ENCODE measurements around the gene PIP4K2A. TPM values are rescaled to one million over a fixed set of nuclear protein-coding genes. Genes with fewer than 3 reads are reported as not detected.

PIP4K2A gene
- total RNA-seq, 8 experiments from 2014 or later: 16.2 to 39.4 (median 32.4) TPM

DNA sequence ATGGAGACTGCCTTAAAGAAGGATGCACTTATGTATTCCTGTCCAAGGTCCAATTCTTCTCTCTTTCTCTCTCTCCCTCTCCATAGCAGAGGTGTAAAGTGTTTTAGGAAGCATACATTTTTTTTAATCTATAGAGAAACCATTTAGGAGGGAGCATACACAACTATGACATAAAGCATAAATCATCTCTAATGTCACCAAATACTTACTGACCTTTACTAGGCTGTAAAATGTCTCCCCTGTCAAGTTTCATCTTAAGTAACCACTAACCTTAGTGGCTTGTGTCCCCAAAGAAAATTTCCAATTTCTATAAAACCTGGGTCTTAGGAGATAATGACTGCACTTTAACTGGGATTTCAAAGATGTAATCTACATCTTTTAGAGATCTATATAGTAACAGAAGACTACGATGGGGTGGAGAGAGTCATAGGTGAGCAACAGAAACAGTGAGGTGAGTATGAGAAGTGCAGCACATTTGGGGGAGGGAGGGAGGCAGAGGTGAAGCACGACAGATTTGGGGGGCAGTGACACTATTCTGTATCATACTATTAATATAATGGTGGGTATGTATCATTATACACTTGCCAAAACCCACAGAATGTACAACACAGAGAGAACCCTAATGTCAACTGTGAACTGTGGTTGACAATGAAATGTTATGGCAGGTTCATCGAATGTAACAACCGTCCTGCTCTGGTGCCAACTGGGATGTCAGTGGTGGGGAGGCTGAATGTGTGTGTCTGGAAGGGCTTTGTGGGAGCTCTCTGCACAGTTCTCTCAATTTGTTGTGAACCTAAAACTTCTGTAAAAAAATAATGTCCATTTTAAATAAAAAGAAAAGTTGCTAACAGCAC lies 79.5 kb downstream of the PIP4K2A start:
- H3K27ac ChIP-seq: no peak overlapping the region
- in situ Hi-C loops (cut with MboI; ENCODE audit: low pct_unique_long_range_greater_than_20kb in 2 of 9, low sequenced_read_pairs in 9 of 9, unreplicated experiment in 9 of 9): no loop called here
- H3K4me1 ChIP-seq (replicated peaks in 1 of 2): peaks cover 0 to 3% of the 10 kb centered on the region in 2 donors
- WGBS, 10 experiments: 43 to 100% (median 100%) methylated on average over 1 to 4 of the region's 4 CpGs
- ATAC-seq (replicated peaks in 6 of 8): no peak
- no peak overlapping the region for H3K4me3 ChIP-seq

DNA sequence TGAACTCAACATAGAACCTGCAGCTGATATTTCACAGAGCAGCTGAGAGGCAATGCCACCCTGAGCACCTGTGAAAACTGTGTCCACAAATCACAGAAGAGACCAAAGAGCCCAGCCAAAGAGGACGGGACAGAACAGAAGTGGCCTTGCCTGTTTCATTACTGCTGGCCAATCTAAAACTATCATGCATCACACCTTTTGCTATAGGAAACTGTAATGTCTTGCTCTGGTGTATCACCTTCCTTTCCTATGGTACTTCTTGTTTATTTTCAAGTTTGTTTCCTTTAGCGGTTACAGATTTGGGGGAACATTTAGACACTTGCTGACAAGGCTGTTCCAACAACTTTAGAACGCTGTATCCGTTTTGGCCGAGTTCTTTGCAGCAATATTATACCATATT lies 80.3 kb downstream of the PIP4K2A start:
- H3K4me3 ChIP-seq: no peak overlapping the region
- WGBS, 10 experiments: 97 to 100% (median 100%) methylated on average over 1 to 5 of the region's 5 CpGs
- H3K4me1 ChIP-seq (replicated peaks in 1 of 2): no peaks in the 10 kb centered on the region
- no peak overlapping the region for H3K27ac ChIP-seq
- no peak for ATAC-seq (replicated peaks in 6 of 8)
- in situ Hi-C loops (cut with MboI; ENCODE audit: low pct_unique_long_range_greater_than_20kb in 2 of 9, low sequenced_read_pairs in 9 of 9, unreplicated experiment in 9 of 9): no loop called here

DNA sequence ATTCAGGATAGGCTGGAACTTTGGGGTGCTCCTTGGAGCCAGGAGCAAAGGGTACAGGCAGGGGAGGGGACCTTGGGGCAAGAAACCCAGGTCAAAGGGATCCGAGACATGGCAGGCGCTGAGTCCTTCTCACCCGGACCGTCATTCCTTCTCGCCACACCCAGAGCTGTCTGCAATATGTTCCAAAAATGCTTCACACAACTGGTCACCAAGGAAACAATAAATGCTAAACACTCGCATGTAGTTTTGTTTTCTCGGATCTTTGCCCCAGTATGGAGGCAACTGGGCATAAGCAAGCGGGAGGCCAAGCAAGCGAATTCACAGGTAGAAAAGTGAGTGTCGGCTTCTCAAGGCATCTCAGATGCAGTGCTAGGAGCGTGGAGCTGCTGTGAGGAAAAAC lies 80.8 kb downstream of the PIP4K2A start:
- Histone ChIP-seq H3K4me3 (no peak overlapping the region), H3K27ac (no peak overlapping the region), H3K4me1 (replicated peaks in 1 of 2) (no peaks in the 10 kb centered on the region)
- no peak for ATAC-seq (replicated peaks in 6 of 8)
- in situ Hi-C loops (cut with MboI; ENCODE audit: low pct_unique_long_range_greater_than_20kb in 2 of 9, low sequenced_read_pairs in 9 of 9, unreplicated experiment in 9 of 9): no loop called here
- 40 to 100% (median 95%) methylated on average over 1 to 7 of the region's 11 CpGs; no CpG with 5 or more reads in 2 of the 10 experiments for WGBS, 10 experiments

DNA sequence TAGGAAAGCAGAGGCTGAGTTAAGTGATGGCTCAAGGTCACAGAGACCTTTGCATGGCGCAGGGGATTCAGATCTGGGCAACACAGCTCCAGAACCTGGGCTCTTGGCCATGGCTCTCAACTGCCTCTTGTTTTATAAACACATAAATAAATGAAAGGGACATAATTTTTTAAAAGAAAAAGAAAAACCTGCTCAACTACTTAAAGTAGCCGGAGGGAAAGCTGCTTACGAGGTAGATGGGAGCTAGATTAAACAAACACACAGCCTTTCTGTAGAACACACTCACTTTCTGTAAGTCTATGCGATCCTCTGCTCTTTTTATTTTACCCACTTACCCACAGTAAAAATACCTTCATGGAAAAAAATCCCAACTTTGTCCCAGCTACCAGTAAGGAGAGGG lies 81.3 kb downstream of the PIP4K2A start:
- 75 to 100% (median 100%) methylated on average over 1 to 4 of the region's 4 CpGs; no CpG with 5 or more reads in 1 of the 10 experiments for WGBS, 10 experiments
- no peak for ATAC-seq (replicated peaks in 6 of 8)
- H3K4me1 ChIP-seq (replicated peaks in 1 of 2): no peaks in the 10 kb centered on the region
- in situ Hi-C loops (cut with MboI; ENCODE audit: low pct_unique_long_range_greater_than_20kb in 2 of 9, low sequenced_read_pairs in 9 of 9, unreplicated experiment in 9 of 9): no loop called here
- H3K4me3 ChIP-seq: no peak overlapping the region
- no peak overlapping the region for H3K27ac ChIP-seq

DNA sequence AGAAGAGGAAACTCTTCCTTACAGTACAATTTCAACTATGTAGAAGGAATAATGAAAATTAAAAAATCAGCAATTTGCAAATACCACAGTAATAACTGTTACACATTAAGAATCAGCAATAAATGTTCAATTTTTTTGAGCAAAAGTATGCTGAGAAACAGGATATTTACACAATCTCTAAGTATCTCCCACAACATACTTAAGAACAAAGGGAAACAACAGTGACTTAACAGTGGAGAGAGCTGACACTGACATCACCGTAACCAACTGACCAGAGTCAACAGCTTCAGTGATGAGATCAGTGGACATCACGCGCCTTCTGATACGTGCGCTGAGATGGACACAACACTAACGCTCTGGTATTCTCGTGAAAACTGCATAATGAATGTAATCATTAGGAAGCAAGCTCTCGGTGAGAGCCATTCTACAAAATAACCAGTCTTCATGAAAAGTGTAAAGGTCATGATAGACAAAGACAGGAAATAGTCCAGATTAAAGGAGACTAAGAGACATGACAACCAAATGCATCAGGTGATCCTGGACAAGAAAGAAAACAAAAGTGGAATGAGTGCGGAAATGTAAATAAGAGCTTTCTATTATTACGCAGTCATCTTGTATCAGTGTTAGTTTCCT lies 82.6 kb downstream of the PIP4K2A start:
- no peak overlapping the region for H3K27ac ChIP-seq
- 88 to 100% (median 98%) methylated on average over 2 to 10 of the region's 10 CpGs; no CpG with 5 or more reads in 1 of the 10 experiments for WGBS, 10 experiments
- no peak overlapping the region for H3K4me3 ChIP-seq
- in situ Hi-C loops (cut with MboI; ENCODE audit: low pct_unique_long_range_greater_than_20kb in 2 of 9, low sequenced_read_pairs in 9 of 9, unreplicated experiment in 9 of 9): no loop called here
- H3K4me1 ChIP-seq (replicated peaks in 1 of 2): peaks cover 0 to 9% of the 10 kb centered on the region in 2 donors
- peak in 5 of 8 experiments; percentile 36 to 96 (median 56) for ATAC-seq (replicated peaks in 6 of 8)

DNA sequence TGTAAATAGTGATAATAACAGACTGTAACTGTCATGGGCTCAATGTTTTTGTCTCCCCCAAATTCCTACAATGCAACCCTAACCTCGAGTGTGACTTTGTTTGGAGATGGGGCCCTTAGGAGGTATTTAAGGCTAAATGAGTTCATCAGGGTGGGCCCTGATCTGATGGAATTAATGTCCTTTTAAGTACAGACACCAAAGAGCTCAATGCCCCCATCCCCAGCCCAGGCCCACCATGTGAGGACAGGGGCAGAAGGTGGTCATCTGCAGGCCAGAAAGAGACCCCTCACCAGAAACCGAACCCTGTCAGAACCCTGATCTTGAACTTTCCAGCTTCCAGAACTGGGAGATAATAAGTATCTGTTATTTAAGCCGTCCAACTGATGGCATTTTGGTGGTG lies 83.2 kb downstream of the PIP4K2A start:
- Histone ChIP-seq H3K27ac (no peak overlapping the region), H3K4me3 (no peak overlapping the region), H3K4me1 (replicated peaks in 1 of 2) (peaks cover 0 to 15% of the 10 kb centered on the region in 2 donors)
- 92 to 100% (median 100%) methylated on average over 1 to 3 of the region's 3 CpGs; no CpG with 5 or more reads in 2 of the 10 experiments for WGBS, 10 experiments
- in situ Hi-C loops (cut with MboI; ENCODE audit: low pct_unique_long_range_greater_than_20kb in 2 of 9, low sequenced_read_pairs in 9 of 9, unreplicated experiment in 9 of 9): no loop called here
- ATAC-seq (replicated peaks in 6 of 8): no peak

DNA sequence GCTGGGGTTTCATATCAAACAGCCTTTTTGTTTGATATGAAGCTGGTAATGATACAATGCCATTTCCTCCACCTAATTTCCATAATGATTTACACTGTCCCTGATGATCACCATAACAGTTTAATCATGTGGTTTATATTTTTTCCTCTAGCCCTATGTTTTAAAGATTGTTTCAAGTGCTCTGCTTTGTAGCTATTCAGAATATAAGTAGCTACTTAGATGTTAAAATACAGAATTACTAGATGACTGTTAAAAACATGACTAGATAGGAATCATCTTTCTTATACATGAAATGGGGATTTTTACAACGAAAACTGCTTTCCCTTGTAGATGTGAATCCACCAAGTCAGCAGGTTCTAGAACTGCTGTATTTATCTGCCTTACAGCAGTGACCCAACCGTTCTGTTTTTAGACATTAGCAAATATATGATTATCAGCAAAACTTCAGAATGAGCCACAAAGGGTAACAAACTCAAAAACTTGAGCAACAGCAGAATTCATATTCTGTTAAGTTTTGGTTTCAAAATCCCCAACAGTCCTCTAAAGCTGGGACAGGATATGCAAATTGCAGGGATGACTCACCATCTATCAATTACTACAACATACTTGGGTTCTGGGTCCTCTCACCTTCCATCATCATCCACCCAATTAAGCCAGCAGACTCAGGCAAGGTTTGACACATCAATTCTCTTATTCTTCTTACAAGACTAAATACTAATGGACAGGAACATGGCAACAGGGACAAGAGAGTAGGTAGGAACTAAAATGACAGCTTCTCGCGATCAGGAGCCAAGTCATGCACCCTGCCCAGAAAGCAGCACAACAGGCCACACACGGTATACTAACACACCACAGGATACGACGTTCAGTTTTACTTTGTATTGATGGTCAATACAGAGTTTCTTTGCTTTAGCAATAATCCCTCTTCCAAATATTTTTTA lies 83.9 kb downstream of the PIP4K2A start:
- in situ Hi-C loops (cut with MboI; ENCODE audit: low pct_unique_long_range_greater_than_20kb in 2 of 9, low sequenced_read_pairs in 9 of 9, unreplicated experiment in 9 of 9): no loop called here
- ATAC-seq (replicated peaks in 6 of 8): peak; percentile 56 to 97 (median 67)
- 0 to 97% (median 84%) methylated on average over 1 to 7 of the region's 7 CpGs for WGBS, 10 experiments
- Histone ChIP-seq H3K4me1 (replicated peaks in 1 of 2) (peaks cover 0 to 20% of the 10 kb centered on the region in 2 donors), H3K27ac (no peak overlapping the region), H3K4me3 (no peak overlapping the region)

DNA sequence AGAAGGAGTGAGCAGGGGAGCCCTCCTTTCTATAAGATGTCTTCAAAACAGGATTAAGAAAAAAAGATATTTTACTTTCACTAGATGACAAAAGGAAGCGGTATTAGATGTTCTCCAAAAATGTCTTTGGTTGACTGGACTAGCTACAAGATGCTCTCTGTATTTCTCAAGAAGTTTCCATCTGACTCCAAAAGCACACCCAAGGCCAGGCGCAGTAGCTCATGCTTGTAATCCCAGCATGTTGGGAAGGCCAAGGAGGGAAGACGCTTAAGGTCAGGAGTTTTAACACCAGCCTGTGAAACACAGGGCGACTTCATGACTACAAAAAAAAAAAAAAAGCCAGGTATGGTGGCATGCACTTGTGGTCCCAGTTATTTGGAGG lies 84.5 kb downstream of the PIP4K2A start:
- H3K27ac ChIP-seq: no peak overlapping the region
- H3K4me3 ChIP-seq: no peak overlapping the region
- in situ Hi-C loops (cut with MboI; ENCODE audit: low pct_unique_long_range_greater_than_20kb in 2 of 9, low sequenced_read_pairs in 9 of 9, unreplicated experiment in 9 of 9): no loop called here
- peaks cover 0 to 22% of the 10 kb centered on the region in 2 donors for H3K4me1 ChIP-seq (replicated peaks in 1 of 2)
- 58 to 100% (median 90%) methylated on average over 1 to 4 of the region's 4 CpGs for WGBS, 10 experiments
- ATAC-seq (replicated peaks in 6 of 8): no peak

DNA sequence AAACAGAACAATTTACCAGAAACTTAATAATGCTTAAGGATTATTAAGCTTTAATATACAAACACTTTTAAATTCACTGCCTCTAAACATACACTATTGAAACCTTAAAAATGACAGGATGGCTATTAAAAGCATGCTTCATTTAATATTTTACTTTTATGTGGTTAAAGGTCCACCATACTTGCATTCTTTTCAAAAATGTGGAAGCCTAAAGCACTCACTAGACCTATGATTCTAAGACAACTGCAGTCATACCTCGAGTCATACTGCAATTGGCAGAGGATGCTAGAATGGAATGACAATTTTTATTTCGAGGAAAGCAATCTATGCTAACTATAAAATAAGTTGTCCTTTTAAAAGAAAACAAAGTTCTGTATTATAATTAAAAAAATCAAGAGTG lies 85.3 kb downstream of the PIP4K2A start:
- H3K27ac ChIP-seq: no peak overlapping the region
- H3K4me3 ChIP-seq: no peak overlapping the region
- no peak for ATAC-seq (replicated peaks in 6 of 8)
- H3K4me1 ChIP-seq (replicated peaks in 1 of 2): peaks cover 5 to 28% of the 10 kb centered on the region in 2 donors
- 29 to 100% (median 92%) methylated on average over 1 to 2 of the region's 2 CpGs for WGBS, 10 experiments
- in situ Hi-C loops (cut with MboI; ENCODE audit: low pct_unique_long_range_greater_than_20kb in 2 of 9, low sequenced_read_pairs in 9 of 9, unreplicated experiment in 9 of 9): no loop called here

DNA sequence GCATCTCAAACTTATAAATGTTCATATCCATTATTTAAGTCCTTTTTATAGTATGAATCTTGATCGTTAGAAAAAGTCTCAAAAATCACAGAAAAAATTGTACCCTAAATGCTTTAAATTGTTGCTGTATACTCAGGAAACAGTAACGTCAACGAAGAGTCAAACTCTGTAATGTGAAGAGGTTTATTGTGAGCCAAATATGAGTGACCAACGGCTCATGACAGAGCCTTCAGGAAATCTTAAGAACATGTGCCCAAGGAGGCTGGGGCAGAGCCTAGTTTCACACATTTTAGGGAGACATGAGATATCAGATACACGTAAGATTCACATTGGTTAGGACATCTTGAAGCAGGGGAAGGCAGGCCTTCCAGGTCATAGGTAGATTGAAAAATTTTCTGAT lies 86.1 kb downstream of the PIP4K2A start:
- ATAC-seq (replicated peaks in 6 of 8): no peak
- H3K27ac ChIP-seq: no peak overlapping the region
- in situ Hi-C loops (cut with MboI; ENCODE audit: low pct_unique_long_range_greater_than_20kb in 2 of 9, low sequenced_read_pairs in 9 of 9, unreplicated experiment in 9 of 9): no loop called here
- no peak overlapping the region for H3K4me3 ChIP-seq
- H3K4me1 ChIP-seq (replicated peaks in 1 of 2): peaks cover 13 to 36% of the 10 kb centered on the region in 2 donors
- 80 to 100% (median 93%) methylated on average over 1 to 5 of the region's 5 CpGs for WGBS, 10 experiments

DNA sequence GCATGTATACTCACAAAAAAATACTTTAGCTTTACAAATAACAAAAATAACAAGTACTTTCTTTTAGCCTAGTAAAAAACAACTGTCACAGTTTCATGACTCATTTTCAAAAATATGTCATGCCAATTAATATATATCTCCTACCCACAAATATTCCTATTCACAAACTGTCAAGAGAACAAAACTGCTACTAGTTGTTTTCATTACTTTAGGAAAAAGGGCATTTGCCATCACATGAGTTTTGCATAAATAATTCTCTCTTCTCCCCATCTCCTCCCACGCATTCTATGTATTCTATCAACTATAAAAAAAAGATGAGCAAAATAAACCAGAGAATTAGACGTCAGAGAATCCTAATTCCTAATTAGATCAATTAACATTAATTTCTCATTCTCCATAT lies 87.6 kb downstream of the PIP4K2A start:
- no peak overlapping the region for H3K27ac ChIP-seq
- H3K4me1 ChIP-seq (replicated peaks in 1 of 2): peaks cover 16 to 43% of the 10 kb centered on the region in 2 donors
- 10 to 89% (median 63%) methylated on average over 1 to 2 of the region's 2 CpGs; no CpG with 5 or more reads in 3 of the 10 experiments for WGBS, 10 experiments
- in situ Hi-C loops (cut with MboI; ENCODE audit: low pct_unique_long_range_greater_than_20kb in 2 of 9, low sequenced_read_pairs in 9 of 9, unreplicated experiment in 9 of 9): no loop called here
- ATAC-seq (replicated peaks in 6 of 8): no peak
- H3K4me3 ChIP-seq: no peak overlapping the region

DNA sequence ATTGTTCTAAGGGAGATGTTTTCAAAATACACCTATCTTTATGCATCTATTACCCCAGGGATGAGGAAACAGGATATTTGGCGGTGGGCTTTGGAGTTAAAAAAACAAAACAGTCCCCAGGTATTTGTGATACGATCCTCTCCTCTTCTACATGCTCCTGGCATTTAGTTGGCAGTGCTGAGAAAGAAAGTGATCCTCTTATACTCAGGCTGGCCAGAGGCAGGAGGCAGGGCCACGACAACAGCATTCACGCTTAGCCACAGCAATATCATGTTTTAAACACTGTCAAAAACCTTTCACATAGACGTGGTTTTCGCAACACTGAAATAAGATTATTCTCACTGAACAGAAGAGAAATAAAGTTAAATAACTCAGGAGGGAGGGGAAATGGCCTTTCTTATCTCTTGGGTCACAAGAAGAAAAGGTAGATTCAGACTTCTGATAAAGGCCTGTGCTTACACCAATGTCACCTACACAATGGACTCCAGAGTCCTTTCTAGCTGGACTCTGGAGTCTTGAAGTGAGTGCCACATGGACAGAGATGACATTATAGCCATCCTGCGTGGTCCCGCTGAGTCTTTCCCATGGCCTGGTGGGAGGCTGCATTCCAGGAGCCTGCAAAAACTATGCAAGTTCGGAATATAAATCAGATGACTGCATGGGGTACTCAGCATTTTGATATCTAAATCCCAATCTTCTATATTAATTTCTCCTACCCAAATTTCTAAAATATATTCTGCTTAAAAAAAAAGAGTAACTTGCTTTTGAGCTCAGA lies 88.7 kb downstream of the PIP4K2A start:
- ATAC-seq (replicated peaks in 6 of 8): peak in 4 of 8 experiments; percentile 27 to 48 (median 35)
- H3K27ac ChIP-seq: no peak overlapping the region
- 50 to 100% (median 75%) methylated on average over 1 to 8 of the region's 9 CpGs; no CpG with 5 or more reads in 1 of the 10 experiments for WGBS, 10 experiments
- peaks cover 18 to 43% of the 10 kb centered on the region in 2 donors for H3K4me1 ChIP-seq (replicated peaks in 1 of 2)
- in situ Hi-C loops (cut with MboI; ENCODE audit: low pct_unique_long_range_greater_than_20kb in 2 of 9, low sequenced_read_pairs in 9 of 9, unreplicated experiment in 9 of 9): no loop called here
- no peak overlapping the region for H3K4me3 ChIP-seq

Data from motor neuron (in vitro differentiated cells).